Ovary (tissue), 3 donors: ENCODE results near the gene TM9SF1.

Experiments used
- CTCF ChIP-seq, 3 donors: fragments of 450-650 bp in 2 of 3; fragments of 200-600 bp in 1 of 3; IDR thresholded peaks; one replicate each; pipeline versions ENCODE4 v1.5.1 to v1.8.0; 2016 to 2022; ENCODE audit warnings: antibody characterized with exemption in 3 of 3, mild to moderate bottlenecking in 1 of 3
- EP300 ChIP-seq: sonication (generic); formaldehyde crosslinking; IDR thresholded peaks from one replicate; pipeline ENCODE4 v1.6.1; 2017; ENCODE audit warnings: antibody characterized with exemption
- POLR2A ChIP-seq: fragments of 450-650 bp; IDR thresholded peaks from one replicate; pipeline ENCODE4 v1.6.1; 2017; ENCODE audit warnings: antibody characterized with exemption, mild to moderate bottlenecking, moderate library complexity
- donor health status: DM: no; HTN: no; CAD: no.

- no peak for TF ChIP-seq CTCF (IDR thresholded peaks at IDR 0.05)
- TF ChIP-seq POLR2A = no peak
- no peak for TF ChIP-seq EP300
Observed at GRCh38 chr14:24186831-24187538, 8.3 kb downstream of the TM9SF1 start.
